K562 (cell line): Measurements from ENCODE around the gene LYPD5. TPM values are rescaled to one million over a fixed set of nuclear protein-coding genes. Genes with fewer than 3 reads are reported as not detected.
A peak's percentile ranks its signal among the peaks of the same experiment; 100 is the strongest.

Experiments
- BCOR ChIP-seq: fragments of 450-650 bp; IDR thresholded peaks from 2 replicates; pipeline ENCODE4 v1.6.1; 2016
- CBX1 ChIP-seq: sonication (generic); IDR thresholded peaks from 2 replicates; pipeline ENCODE4 v1.6.1; 2016; ENCODE audit warnings: antibody characterized with exemption, low read depth, mild to moderate bottlenecking
- DPF2 ChIP-seq: fragments of 450-650 bp; IDR thresholded peaks from 2 replicates; pipeline ENCODE4 v1.6.1; 2016
- GATA2 ChIP-seq: sonication (generic); formaldehyde crosslinking; IDR thresholded peaks from 2 replicates; pipeline ENCODE4 v1.4.0; 2020; ENCODE audit warnings: mild to moderate bottlenecking, missing genetic modification reagents
- HBP1 ChIP-seq: fragments of 450-650 bp; formaldehyde crosslinking; IDR thresholded peaks from 2 replicates; pipeline ENCODE4 v1.4.0; 2022; ENCODE audit warnings: missing genetic modification characterization
- IRF1 ChIP-seq: sonication (generic); formaldehyde crosslinking; IDR thresholded peaks from 2 replicates; pipeline ENCODE4 v1.8.0; 2022; ENCODE audit warnings: missing genetic modification reagents, mild to moderate bottlenecking, borderline replicate concordance
- MBD1 ChIP-seq: fragments of 250-450 bp; sonication (Bioruptor Pico); IDR thresholded peaks from 2 replicates; pipeline ENCODE4 v1.8.0; 2022; ENCODE audit warnings: inconsistent platforms
- MTA2 ChIP-seq: fragments of 450-650 bp; IDR thresholded peaks from 2 replicates; pipeline ENCODE4 v1.6.1; 2016; ENCODE audit warnings: low read depth
- PCBP1 ChIP-seq: fragments of 200-400 bp; formaldehyde crosslinking; IDR thresholded peaks from 2 replicates; pipeline ENCODE4 v1.6.1; 2018; ENCODE audit warnings: mild to moderate bottlenecking, low read depth, low read length; ENCODE audit not compliant: poor library complexity, severe bottlenecking
- REST ChIP-seq, 2 experiments: fragments of 450-650 bp; formaldehyde crosslinking in 1 of 2; IDR thresholded peaks; 2 replicates each; pipeline versions ENCODE4 v1.4.0 to v1.6.1; 2014 to 2020; ENCODE audit warnings: mild to moderate bottlenecking in 2 of 2, borderline replicate concordance in 1 of 2, low read depth in 1 of 2
- RFX1 ChIP-seq: fragments of 450-650 bp; IDR thresholded peaks from 2 replicates; pipeline ENCODE4 v1.6.1; 2016; ENCODE audit warnings: mild to moderate bottlenecking, moderate library complexity
- TAL1 ChIP-seq: fragments of 450-650 bp; IDR thresholded peaks from 2 replicates; pipeline ENCODE4 v1.6.1; 2016; ENCODE audit warnings: mild to moderate bottlenecking
- USF1 ChIP-seq: sonication (generic); formaldehyde crosslinking; IDR thresholded peaks from 2 replicates; pipeline ENCODE4 v1.9.0; 2022; ENCODE audit warnings: mild to moderate bottlenecking, missing genetic modification reagents
- ZNF121 ChIP-seq: sonication (generic); formaldehyde crosslinking; conservative IDR thresholded peaks from 2 replicates; pipeline ENCODE4 v1.8.0; 2022; ENCODE audit warnings: missing genetic modification reagents
- ZNF217 ChIP-seq: sonication (generic); formaldehyde crosslinking; IDR thresholded peaks from 2 replicates; pipeline ENCODE4 v1.8.0; 2022; ENCODE audit warnings: mild to moderate bottlenecking, missing genetic modification reagents
- polyA plus RNA-seq, 8 experiments: library from polyadenylated mRNA; depleted of rRNA in 4 of 8; stranded (reverse) in 5 of 8; unstranded in 3 of 8; fragments of >200 nt; fragmentation: Nextera tagmentation in 2 of 8; fragmentation: Illumina TruSeq in 1 of 8; extraction: Ambion mirVana in 2 of 8; extraction: Trizol in 1 of 8; gene quantifications; 2 replicates each; pipeline versions ENCODE4 v1.2.1 to v1.2.3, GENCODE V29; 2011 to 2014; ENCODE audit warnings: inconsistent platforms in 1 of 8, missing spikeins in 1 of 8
- total RNA-seq, 7 experiments: library from RNA; depleted of rRNA in 6 of 7; stranded (reverse); fragments of >200 nt in 6 of 7; fragmentation: Illumina TruSeq in 2 of 7; extraction: Trizol in 2 of 7; gene quantifications; 2 replicates each; pipeline versions ENCODE4 v1.2.1 to v1.2.3, GENCODE V29; 2011 to 2021; ENCODE audit warnings: low replicate concordance in 1 of 7

LYPD5 gene
- total and polyA plus RNA-seq, 9 of the 15 experiments (the other 6 are each of a cell fraction or from before 2014, with no cell fraction given), result 0.03 to 0.22 (median 0.10) TPM; not detected in 3

- TF ChIP-seq REST (IDR thresholded peaks at IDR 0.05; ENCODE audit: borderline replicate concordance) (no peak), REST (CRISPR knock-in tag; IDR thresholded peaks at IDR 0.05; ENCODE audit: low read depth) (no peak), BCOR (peak; percentile 84), USF1 (CRISPR knock-in tag) (no peak), ZNF217 (no peak), MBD1 (CRISPR knock-in tag) (0 out of 2 replicates have a peak, but pooled peaks have one; percentile 28), TAL1 (no peak), RFX1 (no peak), PCBP1 (no peak), CBX1 (peak; percentile 44; the same call in 1 of the 2 replicates), GATA2 (CRISPR knock-in tag) (0 out of 2 replicates have a peak, but pooled peaks have one; percentile 21), MTA2 (0 out of 2 replicates have a peak, but pooled peaks have one; percentile 18), ZNF121 (CRISPR knock-in tag) (peak; percentile 79), DPF2 (peak; percentile 29; the same call in 1 of the 2 replicates), IRF1 (no peak), HBP1 (CRISPR knock-in tag) (no peak)
Measured at GRCh38 chr19:43781630-43782310, 20.5 kb downstream of the LYPD5 start (continued).
